GM18907 (cell line): ENCODE results near the gene TRIM32.
A peak's percentile ranks its signal among the peaks of the same experiment; 100 is the strongest.

Source experiments
- ATAC-seq: cut with Tn5 transposase; IDR thresholded peaks from one replicate; pipeline ENCODE4 v1.9.1; 2021; ENCODE audit warnings: mild to moderate bottlenecking, moderate library complexity; ENCODE audit not compliant: unreplicated experiment

Gene TRIM32

DNA sequence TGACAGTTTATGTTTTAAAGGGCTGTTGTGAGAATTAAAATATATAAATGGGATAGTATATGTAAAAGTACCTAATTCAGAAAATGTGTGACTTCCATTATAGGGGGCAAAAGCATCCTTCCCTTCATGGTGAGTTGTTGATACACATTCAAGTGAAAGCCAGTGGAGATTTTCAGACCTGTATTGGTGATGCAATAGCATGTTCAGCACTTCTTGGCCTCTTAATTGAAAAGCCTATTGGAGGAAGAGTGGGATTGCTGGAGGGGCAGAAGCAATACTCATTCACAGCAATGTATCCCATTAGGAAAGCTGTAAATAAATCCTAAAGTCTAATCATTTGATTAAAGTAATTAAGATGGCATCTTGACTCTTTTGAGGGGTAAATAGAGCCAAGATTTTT, 17.4 kb downstream of the TRIM32 start:
- no peak for ATAC-seq

DNA sequence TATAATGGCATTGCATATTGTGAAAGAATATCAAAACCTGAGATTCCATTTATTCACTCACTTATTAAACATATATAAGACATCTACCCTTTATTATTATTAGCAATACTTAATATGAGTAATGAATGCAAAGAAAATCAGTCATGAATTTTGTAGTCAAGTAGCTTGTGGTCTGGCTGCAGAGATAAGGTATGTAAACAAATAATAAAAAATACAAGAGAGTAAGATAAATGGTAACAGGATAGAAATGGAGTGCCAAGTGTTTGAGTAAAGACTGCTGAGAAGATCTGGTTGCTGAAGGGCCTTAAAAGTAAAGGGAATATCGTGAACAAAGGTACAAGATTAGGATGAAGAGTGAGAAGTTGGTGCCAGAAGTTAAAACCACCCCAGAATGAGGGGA, 18.4 kb downstream of the TRIM32 start:
- ATAC-seq = no peak

DNA sequence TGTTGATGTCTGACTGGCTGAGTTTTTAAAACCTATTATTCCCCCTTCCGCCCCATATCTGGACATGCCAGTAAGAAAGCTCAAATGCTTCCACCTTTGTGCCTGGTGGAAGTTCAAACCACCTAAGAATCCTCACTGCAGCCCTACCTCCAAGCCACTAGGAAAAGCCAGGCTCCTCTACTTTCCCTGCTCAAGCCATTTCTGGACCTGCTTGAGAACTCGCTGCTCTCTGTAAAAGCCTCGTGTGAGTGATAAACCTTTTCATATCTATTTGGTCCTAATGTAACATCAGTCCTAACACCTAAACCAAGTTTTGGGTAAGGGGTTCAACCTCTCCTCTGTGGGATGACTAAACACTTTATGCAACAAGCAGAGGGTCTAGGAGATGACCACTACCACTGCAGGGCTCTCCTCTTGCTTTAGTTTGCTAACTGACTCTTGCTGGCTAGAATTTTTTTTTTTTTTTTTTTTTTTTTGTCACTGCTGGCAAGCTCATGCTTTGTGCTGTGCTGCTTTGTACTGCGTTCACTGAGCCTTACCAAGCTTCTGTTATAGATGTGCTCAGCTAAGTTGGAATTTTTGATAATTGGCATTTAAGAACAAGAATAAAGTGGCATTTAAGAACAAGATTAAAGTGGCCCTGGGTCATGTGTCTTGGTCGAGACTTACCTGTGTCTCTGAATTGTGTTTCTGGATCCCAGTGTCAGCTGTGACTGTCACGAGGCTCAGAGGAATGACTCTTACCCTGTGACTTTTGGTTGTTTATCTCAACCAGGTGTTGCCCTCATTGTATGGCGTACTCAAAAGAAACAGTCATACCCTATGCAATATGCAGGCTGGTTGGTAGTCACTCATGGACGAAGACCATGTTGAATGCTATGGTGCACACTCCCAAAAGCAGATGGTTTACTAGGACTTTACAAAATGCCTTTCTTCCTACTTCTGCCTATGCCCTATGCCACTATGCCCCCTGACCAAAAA, 19.5 kb downstream of the TRIM32 start:
- ATAC-seq = no peak

DNA sequence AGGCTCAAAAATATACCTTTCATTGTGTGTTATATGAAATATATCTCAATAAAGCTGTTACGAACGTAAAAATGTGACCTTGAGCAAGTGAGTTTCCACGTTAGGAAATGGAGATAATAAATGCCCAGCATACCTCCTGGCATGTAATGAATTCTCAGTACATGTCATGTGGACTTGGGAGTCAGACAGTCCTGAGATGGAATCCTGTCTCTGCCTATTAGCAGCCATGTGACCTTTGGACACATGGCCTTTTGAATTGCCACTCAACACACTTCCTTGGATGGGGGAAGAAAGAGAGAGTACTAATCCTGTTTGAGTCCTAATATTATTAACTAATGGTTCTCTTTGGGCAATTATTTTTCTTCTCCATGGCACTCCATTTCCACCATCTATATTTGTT, 25.7 kb downstream of the TRIM32 start:
- no peak for ATAC-seq

- ATAC-seq = no peak
These were observed 26.2 kb downstream of the TRIM32 start for GRCh38 chr9:116713271-116713670.

GRCh38 chr9:116715751-116716150, 28.6 kb downstream of the TRIM32 start:
- ATAC-seq = no peak

DNA sequence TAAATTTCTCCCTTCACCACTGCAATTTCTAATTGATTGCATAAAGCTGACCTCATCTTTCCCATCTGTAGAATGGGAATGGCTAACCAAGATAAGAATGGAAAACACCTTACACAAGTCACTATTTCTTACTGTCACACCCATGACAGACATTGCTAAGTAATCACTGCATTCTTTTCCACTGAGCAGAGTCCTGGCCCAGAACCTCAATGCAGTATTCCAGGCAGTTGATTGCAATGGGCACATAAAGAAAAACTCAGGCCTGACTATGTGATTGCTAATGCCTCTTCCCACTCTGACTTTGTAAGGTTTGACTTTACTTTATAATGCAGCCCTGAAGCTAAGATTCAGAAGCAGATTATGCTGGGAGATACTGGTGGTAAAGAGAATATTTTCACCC, 29.3 kb downstream of the TRIM32 start:
- no peak for ATAC-seq

- no peak for ATAC-seq
These were observed 30.0 kb downstream of the TRIM32 start for GRCh38 chr9:116717150-116717549.

- ATAC-seq = no peak
These were observed 31.0 kb downstream of the TRIM32 start for GRCh38 chr9:116718111-116718510.

- ATAC-seq = no peak
These were observed 33.0 kb downstream of the TRIM32 start for GRCh38 chr9:116720111-116720510.

DNA sequence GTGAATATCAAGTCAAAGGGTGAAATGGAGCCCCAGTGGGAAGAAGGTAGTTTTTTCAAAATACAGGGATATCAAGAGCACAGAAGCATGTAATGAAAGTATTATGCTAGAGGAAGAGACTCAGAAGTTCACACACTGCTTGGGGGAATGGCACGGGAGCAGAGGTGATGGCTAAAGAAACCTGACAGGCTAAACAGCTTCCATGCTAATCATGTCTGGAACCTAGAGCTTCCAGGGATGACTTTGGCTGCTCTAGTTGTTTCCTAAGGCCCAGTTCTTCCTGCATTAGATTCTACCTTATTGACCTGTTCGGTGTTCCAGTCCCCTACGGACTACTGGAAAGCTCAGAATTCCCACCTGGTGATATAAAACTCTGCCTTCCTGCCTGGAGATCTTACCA, 34.3 kb downstream of the TRIM32 start:
- ATAC-seq = no peak

DNA sequence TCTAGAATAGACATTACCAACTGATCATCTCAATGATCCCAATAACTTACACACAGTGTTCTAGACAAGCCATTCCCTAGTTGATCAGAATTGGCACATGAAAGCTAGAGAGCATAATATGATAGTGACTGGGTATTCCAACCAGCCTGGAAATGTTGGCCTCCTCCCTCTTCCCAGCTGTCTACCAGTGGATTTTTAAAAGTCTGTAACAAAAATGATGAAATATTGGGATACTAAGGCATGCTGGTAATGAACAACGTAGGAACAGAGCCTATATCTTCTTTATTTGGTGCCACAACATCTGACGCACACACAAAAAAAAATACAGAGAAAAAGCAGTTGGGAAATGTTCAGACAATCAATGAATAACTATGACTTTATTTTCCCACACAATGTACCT, 34.8 kb downstream of the TRIM32 start:
- ATAC-seq = no peak

DNA sequence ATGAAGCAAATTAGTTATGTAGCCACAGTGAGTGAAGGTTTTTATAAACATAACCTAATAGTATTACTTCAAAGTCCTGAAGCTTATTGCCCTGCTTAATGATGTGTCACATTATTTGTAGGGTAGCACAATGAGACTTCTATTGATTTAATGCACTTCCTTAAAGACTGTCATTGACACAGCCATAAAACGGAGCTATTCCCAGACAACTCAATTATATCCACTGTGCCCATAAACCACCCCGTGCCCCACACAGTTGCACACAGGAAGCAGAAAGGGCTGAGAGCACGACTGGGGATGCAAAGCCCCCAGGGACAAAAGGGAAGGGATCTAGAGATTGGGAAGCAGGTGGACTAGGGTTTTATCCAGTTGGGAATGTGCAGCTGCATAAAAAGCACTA, 37.0 kb downstream of the TRIM32 start:
- no peak for ATAC-seq

- no peak for ATAC-seq
These were observed 39.5 kb downstream of the TRIM32 start for GRCh38 chr9:116726602-116727001.

- no peak for ATAC-seq
These were observed 46.0 kb downstream of the TRIM32 start for GRCh38 chr9:116733010-116733641.

DNA sequence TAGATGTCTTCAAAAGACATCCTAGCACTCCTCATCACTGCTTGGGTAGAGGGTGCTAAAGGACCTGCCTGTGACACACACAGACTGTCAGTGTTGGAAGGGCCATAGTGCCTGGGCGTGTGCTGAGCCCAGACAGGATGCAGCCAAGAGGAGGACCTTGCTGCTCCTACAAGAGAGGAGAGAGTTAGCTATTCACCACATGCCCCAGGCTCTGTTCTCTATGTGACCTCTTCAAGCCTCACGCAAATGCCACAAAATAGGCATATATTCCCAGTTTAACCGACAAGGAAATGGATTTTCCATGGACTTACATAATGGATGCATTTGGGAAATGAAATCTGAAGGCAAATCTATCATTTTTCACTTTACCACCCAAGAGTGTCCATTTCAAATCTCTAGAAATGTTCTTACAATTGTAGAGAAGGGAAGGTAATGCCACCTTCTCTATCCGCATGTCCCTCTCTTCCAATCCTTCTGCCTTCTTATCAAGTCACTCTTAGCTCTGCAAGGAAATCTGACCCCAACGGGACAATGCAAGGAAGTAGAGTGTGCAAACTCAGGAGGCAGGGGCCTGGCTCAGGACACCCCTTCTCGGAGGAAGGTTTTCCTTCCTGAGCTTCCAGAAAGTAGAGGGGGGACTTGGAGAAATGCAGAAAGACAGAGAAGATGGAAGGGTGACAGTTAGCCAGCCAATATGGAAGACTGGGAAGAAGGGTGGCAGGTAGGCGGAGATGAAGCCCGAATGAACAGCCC, 49.5 kb downstream of the TRIM32 start:
- no peak for ATAC-seq

GRCh38 chr9:116737152-116737546, 50.0 kb downstream of the TRIM32 start:
- peak; percentile 78 for ATAC-seq

DNA sequence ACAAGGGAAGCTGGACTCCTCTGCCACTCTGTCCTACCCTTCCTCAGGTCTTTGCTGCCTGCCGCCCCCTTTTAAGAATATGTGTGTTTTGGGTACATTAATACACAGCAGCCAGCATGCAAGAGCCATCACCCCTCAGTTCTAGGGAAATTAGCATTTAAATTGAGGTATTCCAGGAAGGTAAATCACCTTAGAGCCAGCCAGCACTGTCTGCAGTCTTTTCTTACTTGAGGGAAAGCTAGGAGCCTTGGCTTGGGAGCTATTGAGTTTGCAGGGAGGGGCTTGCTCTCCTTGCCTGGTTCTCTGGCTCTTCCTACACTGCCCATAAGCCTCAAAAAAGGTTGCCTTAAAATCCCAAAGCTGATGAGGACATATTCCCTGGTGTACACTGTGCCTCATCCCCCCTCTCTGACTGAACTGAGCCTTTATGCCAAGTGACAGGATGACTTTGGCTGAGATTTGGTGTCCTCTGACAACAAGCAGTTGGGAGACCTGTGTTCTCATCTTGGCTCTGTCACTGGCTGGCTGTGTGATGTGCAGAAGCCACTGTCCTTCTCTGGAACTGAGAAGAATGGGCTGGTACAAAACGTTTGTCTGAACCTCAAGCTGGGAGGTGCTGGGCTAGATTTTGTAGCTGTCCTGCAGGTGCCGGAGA, 54.1 kb downstream of the TRIM32 start:
- ATAC-seq = no peak

GRCh38 chr9:116741742-116742141, 54.6 kb downstream of the TRIM32 start:
- no peak for ATAC-seq

DNA sequence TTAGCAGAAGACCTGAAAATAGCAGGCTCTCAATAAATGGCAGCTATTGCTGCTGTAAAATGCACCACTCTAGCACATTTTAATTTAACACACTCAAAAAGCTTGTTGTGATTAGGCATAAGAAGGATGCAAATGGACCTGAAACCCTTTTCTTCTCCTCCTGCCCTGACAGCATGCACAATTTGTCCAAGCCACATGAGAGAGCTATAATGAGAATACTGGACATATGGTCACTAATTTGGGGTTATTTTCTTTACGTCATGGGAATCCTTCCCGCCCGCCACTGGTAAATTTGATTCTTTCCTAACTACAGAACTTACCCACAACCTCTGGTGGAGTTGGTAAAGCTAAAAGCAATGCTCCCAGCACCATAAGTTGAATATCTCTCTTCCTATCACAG, 62.1 kb downstream of the TRIM32 start:
- ATAC-seq = no peak

GRCh38 chr9:116749772-116750171, 62.7 kb downstream of the TRIM32 start:
- ATAC-seq = no peak
